ES-I3 (cell line): Measurements from ENCODE around the gene LRRC31.

Source experiments
- H3K36me3 ChIP-seq: 2 replicates; pipeline ENCODE4 v1.6.1; 2013; ENCODE audit warnings: mild to moderate bottlenecking, low read length, control low read depth, moderate library complexity; ENCODE audit not compliant: insufficient read depth
- H3K4me1 ChIP-seq: 2 replicates; pipeline ENCODE4 v1.6.1; 2013; ENCODE audit warnings: mild to moderate bottlenecking, control low read depth, low read length; ENCODE audit not compliant: insufficient read depth
- H3K9ac ChIP-seq: 2 replicates; pipeline ENCODE4 v1.6.1; 2013; ENCODE audit warnings: low read depth, mild to moderate bottlenecking, low read length, moderate library complexity
- H3K9me3 ChIP-seq: 2 replicates; pipeline ENCODE4 v1.6.1; 2013; ENCODE audit warnings: mild to moderate bottlenecking, low read length, moderate library complexity; ENCODE audit not compliant: control insufficient read depth, insufficient read depth

LRRC31 gene

GRCh38 chr3:169879845-169880575, 10.3 kb upstream of the LRRC31 start:
- no peaks in the 10 kb centered on the region for H3K36me3 ChIP-seq
- H3K4me1 ChIP-seq = no peaks in the 10 kb centered on the region
- H3K9me3 ChIP-seq = no peaks in the 10 kb centered on the region; the same call in 1 of the 2 replicates
- no peak overlapping the region for H3K9ac ChIP-seq

GRCh38 chr3:169879013-169879557, 9.3 kb upstream of the LRRC31 start:
- Histone ChIP-seq H3K36me3 (no peaks in the 10 kb centered on the region), H3K9ac (no peak overlapping the region), H3K4me1 (no peaks in the 10 kb centered on the region), H3K9me3 (no peaks in the 10 kb centered on the region; the same call in 1 of the 2 replicates)

DNA sequence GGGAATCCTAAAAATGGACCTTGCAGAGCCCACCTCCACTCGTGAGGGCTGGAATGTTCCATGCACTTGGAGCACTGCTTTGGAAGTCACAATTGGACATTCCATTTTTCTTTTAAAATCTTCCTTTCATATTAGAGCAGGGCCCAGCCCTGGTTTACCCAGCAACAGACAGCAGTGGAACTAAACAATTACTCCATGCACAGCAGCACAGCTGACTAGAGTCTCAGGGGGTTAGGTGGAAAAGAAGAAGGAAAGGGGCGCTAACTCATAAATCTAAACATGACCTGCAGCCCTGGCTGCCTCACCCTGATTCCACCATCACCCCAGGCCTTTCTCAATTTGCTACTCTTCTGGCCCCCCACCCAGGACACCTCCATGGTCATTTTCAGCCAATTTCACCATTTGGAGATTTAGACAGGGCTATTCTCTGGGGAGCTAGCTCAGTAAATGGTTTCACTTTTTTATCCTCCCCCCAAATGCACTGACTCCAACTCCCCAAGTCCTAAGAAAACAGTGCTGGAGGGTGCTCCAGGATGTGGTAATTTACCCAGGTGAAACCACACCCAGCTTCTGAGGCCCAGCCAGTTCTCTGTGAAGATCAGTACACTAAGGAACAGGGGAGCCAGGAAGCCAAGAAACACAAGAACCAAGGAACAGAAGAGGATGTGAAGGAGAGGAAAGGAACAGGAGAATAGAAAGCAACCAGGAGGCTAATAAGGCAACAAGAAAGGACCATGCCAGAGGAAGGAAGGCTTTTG, 1.6 kb upstream of the LRRC31 start:
- no peak overlapping the region for H3K9ac ChIP-seq
- no peaks in the 10 kb centered on the region for H3K36me3 ChIP-seq
- H3K9me3 ChIP-seq = no peaks in the 10 kb centered on the region; the same call in 1 of the 2 replicates
- H3K4me1 ChIP-seq = peaks cover 6% of the 10 kb centered on the region; the same call in 1 of the 2 replicates

DNA sequence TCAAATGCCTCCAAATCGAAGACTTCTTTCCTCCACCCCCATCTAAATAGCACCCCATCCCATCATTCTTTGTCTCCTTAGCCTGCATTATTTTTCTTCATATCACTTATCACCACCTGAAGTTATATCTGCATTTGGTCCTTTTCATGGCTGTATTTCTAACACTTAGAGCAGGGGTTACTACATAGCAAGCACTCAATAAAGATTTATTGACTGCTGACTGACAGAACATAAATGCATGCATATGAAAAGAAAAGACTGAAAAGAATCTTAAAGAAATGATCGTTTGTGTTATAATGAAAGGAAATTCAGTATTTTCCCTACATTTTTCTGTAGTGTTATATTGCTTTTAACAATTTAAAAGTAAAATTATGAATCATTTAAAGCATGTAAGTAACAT, 1.4 kb downstream of the LRRC31 start:
- Histone ChIP-seq H3K36me3 (no peaks in the 10 kb centered on the region), H3K9me3 (no peaks in the 10 kb centered on the region), H3K4me1 (peaks cover 6% of the 10 kb centered on the region; the same call in 1 of the 2 replicates), H3K9ac (no peak overlapping the region)

DNA sequence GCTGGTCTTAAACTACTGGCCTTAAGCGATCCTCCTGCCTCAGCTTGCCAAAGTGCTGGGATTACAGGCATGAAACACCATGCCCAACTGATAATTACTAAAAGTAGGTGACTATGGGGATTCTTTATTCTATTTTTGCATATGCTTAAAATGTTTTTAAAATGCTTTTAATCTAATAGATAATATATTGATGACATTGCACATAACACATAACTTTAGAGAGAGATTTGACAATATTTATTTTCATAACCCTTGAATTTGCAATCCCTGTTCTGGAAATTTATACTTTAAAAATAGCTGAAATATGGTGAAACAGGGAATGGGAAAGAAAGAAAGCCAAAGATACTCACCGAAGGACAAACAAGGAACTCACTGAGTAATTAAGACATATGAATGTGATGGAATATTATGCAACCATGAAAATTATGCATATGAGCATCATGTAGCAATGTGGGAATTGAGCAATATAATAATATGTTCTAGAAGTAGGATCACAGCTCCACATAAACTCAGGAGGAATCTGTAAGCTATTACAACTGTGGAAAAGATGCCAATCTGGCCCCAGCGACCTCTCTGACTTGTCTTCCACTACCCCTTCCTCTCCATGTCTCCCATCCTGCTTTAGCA, 2.0 kb downstream of the LRRC31 start:
- Histone ChIP-seq H3K4me1 (peaks cover 6% of the 10 kb centered on the region; the same call in 1 of the 2 replicates), H3K9ac (no peak overlapping the region), H3K9me3 (no peaks in the 10 kb centered on the region), H3K36me3 (no peaks in the 10 kb centered on the region)

DNA sequence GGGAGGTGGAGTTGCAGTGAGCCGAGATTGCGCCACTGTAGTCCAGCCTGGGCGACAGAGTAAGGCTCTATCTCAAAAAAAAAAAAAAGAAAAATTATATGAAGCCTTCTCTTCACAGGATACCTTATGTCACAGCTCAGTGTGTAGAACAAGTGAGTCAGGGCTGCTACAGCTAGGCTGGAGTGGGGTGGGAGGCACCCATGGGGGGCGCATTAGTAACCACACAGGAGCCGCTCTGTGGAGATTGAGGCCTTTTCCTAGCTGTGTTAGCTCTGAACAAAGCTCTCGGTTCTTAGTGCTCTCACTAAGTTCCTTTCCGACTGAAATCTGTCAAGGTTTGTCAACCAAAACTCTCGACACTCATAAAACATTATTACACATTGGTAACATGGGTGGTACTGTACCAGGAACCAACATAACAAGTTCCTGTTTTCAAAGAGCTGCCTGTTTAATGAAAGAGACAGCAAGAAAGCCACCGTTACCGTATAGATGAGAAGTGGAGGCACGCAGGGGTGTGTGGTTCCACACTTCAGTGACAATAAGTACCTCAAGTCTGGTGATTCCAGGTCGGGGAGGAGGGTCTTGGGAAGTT, 4.5 kb downstream of the LRRC31 start:
- peaks cover 5% of the 10 kb centered on the region; the same call in 1 of the 2 replicates for H3K4me1 ChIP-seq
- H3K9me3 ChIP-seq = no peaks in the 10 kb centered on the region
- H3K36me3 ChIP-seq = no peaks in the 10 kb centered on the region
- no peak overlapping the region for H3K9ac ChIP-seq

- H3K4me1 ChIP-seq = no peaks in the 10 kb centered on the region
- H3K9ac ChIP-seq = no peak overlapping the region
- no peaks in the 10 kb centered on the region for H3K9me3 ChIP-seq
- no peaks in the 10 kb centered on the region for H3K36me3 ChIP-seq
Measured at GRCh38 chr3:169864270-169864669, 5.5 kb downstream of the LRRC31 start.

DNA sequence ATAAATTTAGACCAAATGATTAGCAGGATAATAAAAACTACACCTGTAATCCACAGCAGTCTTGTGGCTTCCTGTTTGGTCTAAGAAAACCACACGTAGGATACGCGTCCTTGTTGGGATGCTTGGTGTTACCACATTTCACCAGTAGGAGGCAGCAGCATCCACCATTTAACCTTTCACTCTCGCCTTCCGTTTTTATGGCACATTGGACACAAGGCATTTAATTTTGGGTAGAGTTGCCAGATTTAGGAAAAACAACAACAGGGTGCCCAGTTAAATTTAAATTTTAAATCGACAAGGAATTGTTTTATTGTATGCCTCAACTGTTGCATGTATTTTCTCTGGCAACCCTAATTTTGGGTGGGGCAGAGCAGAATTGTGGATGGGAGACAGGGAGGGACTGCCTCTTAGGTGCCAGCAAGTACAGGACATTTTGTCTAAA, 6.3 kb downstream of the LRRC31 start:
- Histone ChIP-seq H3K9me3 (no peaks in the 10 kb centered on the region), H3K9ac (no peak overlapping the region), H3K36me3 (no peaks in the 10 kb centered on the region), H3K4me1 (no peaks in the 10 kb centered on the region)

DNA sequence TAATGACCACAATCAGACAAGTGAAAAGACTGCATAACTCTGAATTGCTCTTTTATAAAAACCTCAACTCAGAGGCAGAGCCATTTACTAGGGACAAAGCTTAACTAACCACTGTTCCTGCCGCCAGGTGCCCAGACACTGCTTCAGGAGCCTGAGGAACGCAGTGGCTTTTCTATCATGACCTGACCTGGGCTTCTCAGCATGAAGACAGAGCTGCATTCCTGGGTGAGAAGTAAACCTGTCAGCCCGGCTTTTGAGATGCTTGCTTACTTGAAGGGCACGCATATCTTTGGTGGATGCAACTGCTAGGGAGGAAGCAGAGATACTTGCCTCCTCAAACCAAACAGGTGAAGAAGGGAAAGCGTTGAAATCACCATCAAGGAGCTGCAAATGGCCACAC, 7.9 kb downstream of the LRRC31 start:
- no peak overlapping the region for H3K9ac ChIP-seq
- H3K9me3 ChIP-seq = no peaks in the 10 kb centered on the region
- H3K4me1 ChIP-seq = no peaks in the 10 kb centered on the region
- H3K36me3 ChIP-seq = no peaks in the 10 kb centered on the region

GRCh38 chr3:169857811-169858210, 11.9 kb downstream of the LRRC31 start:
- no peaks in the 10 kb centered on the region for H3K4me1 ChIP-seq
- H3K9me3 ChIP-seq = no peaks in the 10 kb centered on the region
- no peaks in the 10 kb centered on the region for H3K36me3 ChIP-seq

DNA sequence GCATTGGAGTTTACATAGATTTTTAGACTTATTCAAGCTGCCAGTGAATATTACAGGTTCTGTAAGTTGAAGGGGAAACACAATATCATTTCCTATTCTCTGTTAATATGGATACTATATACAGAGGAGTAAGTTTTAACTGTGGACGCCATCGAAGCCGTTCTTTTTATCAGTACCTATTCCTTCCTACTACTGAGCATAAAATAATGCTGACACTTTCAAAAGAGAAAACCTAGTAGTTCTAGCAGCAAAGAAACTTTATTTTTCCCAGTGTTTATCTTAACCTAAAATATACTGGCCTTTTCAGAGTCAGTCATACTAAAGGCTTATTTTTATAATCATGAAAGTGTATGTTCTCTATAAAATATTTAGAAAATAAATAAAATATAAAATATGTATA, 14.2 kb downstream of the LRRC31 start:
- Histone ChIP-seq H3K9me3 (no peaks in the 10 kb centered on the region), H3K9ac (no peak overlapping the region), H3K4me1 (no peaks in the 10 kb centered on the region), H3K36me3 (no peaks in the 10 kb centered on the region)

More at GRCh38 chr3:169857811-169858210, 11.9 kb downstream of the LRRC31 start:
- no peak overlapping the region for H3K9ac ChIP-seq

- H3K9me3 ChIP-seq = no peaks in the 10 kb centered on the region
- no peaks in the 10 kb centered on the region for H3K36me3 ChIP-seq
- peaks cover 10% of the 10 kb centered on the region; the same call in 1 of the 2 replicates for H3K4me1 ChIP-seq
- H3K9ac ChIP-seq = no peak overlapping the region
Measured at GRCh38 chr3:169850618-169851017, 19.1 kb downstream of the LRRC31 start.

DNA sequence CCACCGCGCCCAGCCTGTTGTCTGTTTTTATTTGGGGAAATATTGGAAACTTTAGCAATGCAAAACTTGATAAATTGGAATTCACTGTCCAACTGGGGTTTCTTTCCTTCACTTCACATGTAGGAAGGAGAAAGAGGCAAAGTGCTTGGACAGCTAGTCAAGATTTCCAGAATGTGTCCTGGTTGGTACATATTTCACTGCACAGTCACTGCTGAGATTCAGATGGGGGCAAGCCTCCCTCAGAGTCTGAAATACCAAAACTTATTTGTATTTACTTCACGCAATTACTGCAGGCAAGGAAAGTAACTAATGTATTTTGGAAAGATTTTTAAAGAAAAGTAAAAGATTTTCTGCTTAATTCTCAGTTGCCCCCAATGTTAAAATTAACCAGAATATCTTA, 21.0 kb downstream of the LRRC31 start:
- H3K36me3 ChIP-seq = no peaks in the 10 kb centered on the region
- no peak overlapping the region for H3K9ac ChIP-seq
- H3K4me1 ChIP-seq = peaks cover 10% of the 10 kb centered on the region; the same call in 1 of the 2 replicates
- H3K9me3 ChIP-seq = no peaks in the 10 kb centered on the region

DNA sequence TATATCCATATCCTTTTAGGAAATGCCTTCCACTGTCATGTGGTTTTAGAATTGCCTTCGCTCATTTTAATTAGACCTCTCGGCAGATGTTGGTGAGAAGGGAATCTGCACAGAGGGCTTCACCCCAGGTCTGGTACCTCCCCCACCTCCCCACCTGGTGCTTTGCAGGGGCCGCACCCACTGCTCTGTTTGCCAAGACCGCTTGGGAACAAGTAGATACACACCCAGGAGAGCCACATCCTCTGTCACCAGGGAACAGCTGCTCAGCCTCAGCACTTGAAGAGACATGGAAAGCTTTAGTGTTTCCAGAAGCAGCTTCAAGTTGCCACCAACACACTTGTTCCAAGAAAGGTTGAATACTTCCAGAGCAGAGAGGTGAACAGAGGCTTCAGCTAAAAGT, 21.8 kb downstream of the LRRC31 start:
- no peaks in the 10 kb centered on the region for H3K36me3 ChIP-seq
- peaks cover 10% of the 10 kb centered on the region; the same call in 1 of the 2 replicates for H3K4me1 ChIP-seq
- H3K9ac ChIP-seq = no peak overlapping the region

More for the DNA sequence above, 21.8 kb downstream of the LRRC31 start:
- peaks cover 2% of the 10 kb centered on the region; the same call in 1 of the 2 replicates for H3K9me3 ChIP-seq
